GM23248 (cell line): ENCODE data around the gene WNT16. TPM values are rescaled to one million over a fixed set of nuclear protein-coding genes. Genes with fewer than 3 reads are reported as not detected.

Source experiments
- DNase-seq: peaks from one replicate; pipeline ENCODE4 v3.0.0-alpha.2; 2015
- H2AFZ ChIP-seq: fragments of 200-600 bp; sonication (generic); 2 replicates; pipeline ENCODE4 v1.6.1; 2016; ENCODE audit warnings: antibody characterized with exemption
- H3F3A ChIP-seq: fragments of 200-600 bp; sonication (generic); 2 replicates; pipeline ENCODE4 v1.6.1; 2016; ENCODE audit warnings: mild to moderate bottlenecking, antibody characterized with exemption, mixed run types; ENCODE audit not compliant: insufficient read depth
- H3K27ac ChIP-seq: fragments of 200-600 bp; sonication (generic); 2 replicates; pipeline ENCODE4 v1.5.1; 2016; ENCODE audit warnings: mild to moderate bottlenecking
- H3K27me3 ChIP-seq: fragments of 200-600 bp; sonication (generic); replicated peaks from 2 replicates; pipeline ENCODE4 v1.6.1; 2016; ENCODE audit warnings: mild to moderate bottlenecking; ENCODE audit not compliant: insufficient read depth
- H3K36me3 ChIP-seq: fragments of 200-600 bp; sonication (generic); 2 replicates; pipeline ENCODE4 v1.6.1; 2016; ENCODE audit warnings: low read depth, mild to moderate bottlenecking
- H3K4me1 ChIP-seq: fragments of 200-600 bp; sonication (generic); 2 replicates; pipeline ENCODE4 v1.6.1; 2016; ENCODE audit warnings: mild to moderate bottlenecking; ENCODE audit not compliant: insufficient read depth
- H3K4me2 ChIP-seq: fragments of 200-600 bp; sonication (generic); one replicate; pipeline ENCODE4 v1.6.1; 2016; ENCODE audit warnings: mild to moderate bottlenecking; ENCODE audit not compliant: unreplicated experiment
- H3K4me3 ChIP-seq: fragments of 200-600 bp; sonication (generic); 2 replicates; pipeline ENCODE4 v1.5.1; 2016; ENCODE audit warnings: mild to moderate bottlenecking
- H3K79me2 ChIP-seq: fragments of 200-600 bp; sonication (generic); 2 replicates; pipeline ENCODE4 v1.6.1; 2016; ENCODE audit warnings: mild to moderate bottlenecking; ENCODE audit not compliant: insufficient read depth
- H3K9ac ChIP-seq: fragments of 200-600 bp; sonication (generic); 2 replicates; pipeline ENCODE4 v1.6.1; 2016; ENCODE audit warnings: mild to moderate bottlenecking
- H3K9me2 ChIP-seq: fragments of 200-600 bp; sonication (generic); 2 replicates; pipeline ENCODE4 v1.6.1; 2016; ENCODE audit warnings: mixed run types, mild to moderate bottlenecking, moderate library complexity; ENCODE audit not compliant: insufficient read depth
- H3K9me3 ChIP-seq: fragments of 200-600 bp; sonication (generic); one replicate; pipeline ENCODE4 v1.6.1; 2017; ENCODE audit warnings: low read depth
- H4K20me1 ChIP-seq: fragments of 200-600 bp; sonication (generic); 2 replicates; pipeline ENCODE4 v1.6.0; 2016; ENCODE audit not compliant: insufficient read depth
- EZH2 ChIP-seq: fragments of 200-600 bp; sonication (generic); IDR thresholded peaks from 2 replicates; pipeline ENCODE4 v1.6.1; 2018; ENCODE audit warnings: antibody characterized with exemption, mild to moderate bottlenecking; ENCODE audit not compliant: insufficient read depth, poor library complexity, severe bottlenecking
- EZH2phosphoT487 ChIP-seq: fragments of 200-600 bp; sonication (generic); IDR thresholded peaks from 2 replicates; pipeline ENCODE4 v1.6.1; 2018; ENCODE audit warnings: antibody characterized with exemption, moderate library complexity, mild to moderate bottlenecking, low read depth; ENCODE audit not compliant: insufficient read depth
- WGBS, 2 experiments: methylation state at CpG; one replicate each; pipeline ENCODE4 v1.1.6; 2015 to 2017; ENCODE audit warnings: low lambda C conversion rate in 2 of 2, low coverage in 1 of 2; ENCODE audit errors: missing lambda C conversion rate in 2 of 2; 5-methylcytosine and 5-hydroxymethylcytosine counted together
- in situ Hi-C: fragments of 300-500 bp; cut with MboI; formaldehyde crosslinking; loops from 2 replicates; pipeline ENCODE4 v1.15.0; 2020
- polyA plus RNA-seq: library from polyadenylated mRNA; unstranded; fragments of >200 nt; fragmentation: Nextera tagmentation; extraction: Ambion mirVana; gene quantifications from 2 replicates; pipeline ENCODE4 v1.2.1, GENCODE V29; 2016
- total RNA-seq: library from RNA; depleted of rRNA; stranded (reverse); fragments of >200 nt; shearing (Covaris generic); gene quantifications from 2 replicates; pipeline ENCODE4 v1.2.3, GENCODE V29; 2014

Gene WNT16
- total and polyA plus RNA-seq, 2 experiments from 2014 or later = 0.22 to 0.23 TPM

DNA sequence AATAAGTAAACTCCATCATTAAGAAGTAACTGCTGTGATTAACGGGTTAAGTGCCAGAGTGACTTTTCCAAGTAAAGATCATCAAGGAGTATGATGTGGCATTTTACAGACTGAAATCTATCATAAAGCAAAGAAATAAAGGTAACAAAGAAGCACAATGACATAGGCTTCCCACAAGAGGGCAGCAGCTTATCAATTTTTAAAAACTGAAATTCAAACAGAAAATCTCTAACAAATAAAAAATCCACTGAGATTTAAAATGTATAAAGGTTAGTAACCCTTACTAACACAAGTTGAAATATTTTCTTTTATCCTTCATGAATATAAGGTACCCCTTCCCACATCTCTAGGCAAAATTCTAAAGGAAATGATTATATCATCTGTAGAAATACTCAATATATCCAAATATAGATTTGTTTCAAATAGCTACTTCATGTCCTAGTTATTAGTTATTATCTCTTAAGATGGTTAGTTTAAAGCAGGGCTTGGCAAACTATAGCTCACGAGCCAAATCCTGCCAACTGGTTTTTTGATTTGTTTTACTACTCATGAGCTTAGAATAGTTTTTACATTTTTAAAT lies 38.1 kb downstream of the WNT16 start:
- no peak for TF ChIP-seq EZH2phosphoT487
- no peak for TF ChIP-seq EZH2
- 8 to 13% methylated on average over 2 of the region's 2 CpGs for WGBS, 2 experiments
- peaks cover 13% of the 10 kb centered on the region for H3K36me3 ChIP-seq
- H3F3A ChIP-seq = no peaks in the 10 kb centered on the region; the same call in 1 of the 2 replicates
- H3K9me3 ChIP-seq = no peaks in the 10 kb centered on the region
- no peak overlapping the region for H3K9ac ChIP-seq
- H3K4me2 ChIP-seq = no peak overlapping the region
- H3K27ac ChIP-seq = no peak overlapping the region
- H4K20me1 ChIP-seq = no peaks in the 10 kb centered on the region
- in situ Hi-C loops = loop anchor here (5.0 to 10.0 kb wide), 2 partner anchors 180 to 628 kb away; no protein-coding TSS in a partner anchor
- H3K9me2 ChIP-seq = no peaks in the 10 kb centered on the region
- no peak overlapping the region for H3K4me3 ChIP-seq
- H2AFZ ChIP-seq = no peak overlapping the region
- no peaks in the 10 kb centered on the region for H3K79me2 ChIP-seq
- H3K4me1 ChIP-seq = peaks cover 2% of the 10 kb centered on the region; the same call in 1 of the 2 replicates
- peak; percentile 51 for DNase-seq
- H3K27me3 ChIP-seq = no peaks in the 10 kb centered on the region

DNA sequence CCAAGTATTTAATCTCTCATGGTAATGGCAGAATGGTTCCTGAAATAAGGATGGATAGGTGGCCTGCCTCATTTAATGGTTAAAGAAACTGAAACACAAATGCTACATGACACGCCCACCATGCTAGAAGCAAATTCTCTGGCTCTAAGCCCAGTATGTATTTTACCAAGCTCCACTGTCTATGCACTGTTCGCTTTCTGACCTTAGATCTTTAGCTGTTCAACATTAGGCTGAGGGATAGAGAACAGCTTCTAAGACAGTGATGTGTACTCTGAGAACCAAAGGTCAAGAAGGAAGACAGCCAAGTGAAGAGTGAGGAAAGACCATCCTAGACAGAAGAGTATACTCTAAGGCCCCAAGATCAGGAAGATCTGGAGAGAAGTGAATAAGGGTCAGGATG lies 40.7 kb downstream of the WNT16 start:
- Histone ChIP-seq H3K4me3 (no peak overlapping the region), H3K27ac (no peak overlapping the region), H3K27me3 (no peaks in the 10 kb centered on the region), H3K4me1 (peaks cover 14% of the 10 kb centered on the region), H3K9me2 (no peaks in the 10 kb centered on the region), H2AFZ (no peak overlapping the region), H3K9ac (no peak overlapping the region), H3K9me3 (no peaks in the 10 kb centered on the region), H3F3A (peaks cover 5% of the 10 kb centered on the region), H4K20me1 (no peaks in the 10 kb centered on the region), H3K79me2 (no peaks in the 10 kb centered on the region), H3K36me3 (peaks cover 13% of the 10 kb centered on the region; the same call in 1 of the 2 replicates), H3K4me2 (no peak overlapping the region)
- no peak for TF ChIP-seq EZH2
- TF ChIP-seq EZH2phosphoT487 = no peak
- 87 to 95% methylated on average over 2 of the region's 2 CpGs for WGBS, 2 experiments
- peak; percentile 8 for DNase-seq
- in situ Hi-C loops = loop anchor here (5.0 to 10.0 kb wide), 2 partner anchors 178 to 625 kb away; no protein-coding TSS in a partner anchor

- Histone ChIP-seq H3K4me1 (peaks cover 14% of the 10 kb centered on the region), H3K4me2 (no peak overlapping the region), H3K9me2 (no peaks in the 10 kb centered on the region), H3K9me3 (no peaks in the 10 kb centered on the region), H3K27ac (no peak overlapping the region), H3K9ac (no peak overlapping the region), H4K20me1 (no peaks in the 10 kb centered on the region), H2AFZ (no peak overlapping the region), H3F3A (peaks cover 5% of the 10 kb centered on the region), H3K79me2 (no peaks in the 10 kb centered on the region), H3K36me3 (peaks cover 7% of the 10 kb centered on the region; the same call in 1 of the 2 replicates), H3K27me3 (no peaks in the 10 kb centered on the region), H3K4me3 (no peak overlapping the region)
- 96 to 100% methylated on average over 1 of the region's 1 CpG for WGBS, 2 experiments
- TF ChIP-seq EZH2phosphoT487 = no peak
- no peak for TF ChIP-seq EZH2
- no peak for DNase-seq
- in situ Hi-C loops = no loop called here
Measured at GRCh38 chr7:121371367-121371766, 42.6 kb downstream of the WNT16 start.

DNA sequence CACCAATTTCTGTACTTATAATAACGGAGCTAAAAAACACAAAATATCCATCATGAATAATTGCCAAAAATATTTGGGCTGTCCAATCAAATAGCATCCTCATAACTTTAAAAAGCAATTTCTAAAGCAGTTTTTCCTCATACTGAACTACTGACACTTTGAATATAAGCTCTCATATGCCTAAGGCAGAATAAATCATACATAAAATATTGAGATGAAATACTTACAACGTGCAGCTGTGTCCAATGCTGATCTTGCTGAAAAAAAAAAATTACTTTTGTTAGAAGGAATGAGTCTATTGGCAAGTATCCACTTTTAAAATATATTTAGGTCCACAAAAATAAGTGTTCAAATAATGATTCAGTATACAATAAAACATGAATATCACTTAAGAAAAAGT lies 43.1 kb downstream of the WNT16 start:
- H3K4me1 ChIP-seq = peaks cover 14% of the 10 kb centered on the region
- H3K36me3 ChIP-seq = peaks cover 7% of the 10 kb centered on the region; the same call in 1 of the 2 replicates
- no peaks in the 10 kb centered on the region for H3K79me2 ChIP-seq
- DNase-seq = no peak
- H4K20me1 ChIP-seq = no peaks in the 10 kb centered on the region
- no peak overlapping the region for H3K4me3 ChIP-seq
- WGBS, 2 experiments = 63 to 65% methylated on average over 2 of the region's 2 CpGs
- H3K9me2 ChIP-seq = no peaks in the 10 kb centered on the region
- no peaks in the 10 kb centered on the region for H3K27me3 ChIP-seq
- TF ChIP-seq EZH2 = no peak
- no peak for TF ChIP-seq EZH2phosphoT487
- H3K27ac ChIP-seq = no peak overlapping the region
- peaks cover 5% of the 10 kb centered on the region for H3F3A ChIP-seq
- no peak overlapping the region for H2AFZ ChIP-seq
- H3K4me2 ChIP-seq = no peak overlapping the region
- in situ Hi-C loops = no loop called here
- H3K9ac ChIP-seq = no peak overlapping the region
- no peaks in the 10 kb centered on the region for H3K9me3 ChIP-seq
